IMR-90 (cell line): Measurements from ENCODE around the gene PDE4B. TPM values are rescaled to one million over a fixed set of nuclear protein-coding genes. Genes with fewer than 3 reads are reported as not detected.
A peak's percentile ranks its signal among the peaks of the same experiment; 100 is the strongest.

Experiments used
- ATAC-seq: fragments of 200-7000 bp; cut with Tn5 transposase; 2 replicates; pipeline ENCODE4 v1.9.1; 2020; ENCODE audit warnings: low read depth, mild to moderate bottlenecking, moderate library complexity
- BruUV-seq: library from RNA; stranded (reverse); fragments of 400-500 nt; replicated peaks from 2 replicates; lab custom pipeline; 2021; lab: Mats Ljungman, UMichigan
- CTCF ChIA-PET: fragments of 300-600 bp; formaldehyde crosslinking; extraction: SDS; loops from one replicate; lab custom pipeline; 2021; ENCODE audit warnings: antibody characterized with exemption; lab: Yijun Ruan, JAX
- POLR2A ChIA-PET: fragments of 300-600 bp; sonication (Branson Sonifier 250); formaldehyde crosslinking; loops from one replicate; lab custom pipeline; 2022; ENCODE audit warnings: antibody characterized with exemption; ENCODE audit not compliant: unreplicated experiment; lab: Charles Lee
- DNase-seq: peaks from one replicate; pipeline ENCODE4 v3.0.0; 2013
- H2AFZ ChIP-seq: replicated peaks from 2 replicates; pipeline ENCODE3; 2013; ENCODE audit warnings: low read length, mild to moderate bottlenecking; ENCODE audit not compliant: poor library complexity
- H2AK5ac ChIP-seq: 2 replicates; pipeline ENCODE4 v1.6.1; 2013; ENCODE audit warnings: low read depth, low read length, inconsistent platforms
- H2AK9ac ChIP-seq: replicated peaks from 2 replicates; pipeline ENCODE3; 2013; ENCODE audit warnings: mild to moderate bottlenecking, low read depth, low read length, moderate library complexity; ENCODE audit not compliant: poor library complexity
- H2BK120ac ChIP-seq: 2 replicates; pipeline ENCODE4 v1.6.1; 2013; ENCODE audit warnings: low read depth, low read length, inconsistent platforms
- H2BK15ac ChIP-seq: 3 replicates; pipeline ENCODE4 v1.6.1; 2013; ENCODE audit warnings: low read depth, low read length, inconsistent platforms
- H2BK20ac ChIP-seq: 2 replicates; pipeline ENCODE4 v1.6.1; 2013; ENCODE audit warnings: low read depth, mild to moderate bottlenecking, inconsistent platforms, low read length, moderate library complexity
- H2BK5ac ChIP-seq: 2 replicates; pipeline ENCODE4 v1.6.1; 2013; ENCODE audit warnings: mild to moderate bottlenecking, low read depth, low read length, inconsistent platforms; ENCODE audit not compliant: poor library complexity, severe bottlenecking
- H3K14ac ChIP-seq: replicated peaks from 2 replicates; pipeline ENCODE4 v1.6.1; 2013; ENCODE audit warnings: low read depth, low read length, inconsistent platforms
- H3K18ac ChIP-seq: 2 replicates; pipeline ENCODE4 v1.6.1; 2013; ENCODE audit warnings: low read depth, low read length, control low read depth
- H3K23ac ChIP-seq: 2 replicates; pipeline ENCODE4 v1.6.1; 2013; ENCODE audit warnings: low read depth, low read length, inconsistent platforms
- H3K27ac ChIP-seq: 2 replicates; pipeline ENCODE4 v1.5.1; 2013; ENCODE audit warnings: mild to moderate bottlenecking, control low read depth, low read length; ENCODE audit not compliant: insufficient read depth
- H3K27me3 ChIP-seq: 2 replicates; pipeline ENCODE4 v1.6.1; 2013; ENCODE audit warnings: low read length; ENCODE audit not compliant: control insufficient read depth, insufficient read depth
- H3K36me3 ChIP-seq: 2 replicates; pipeline ENCODE4 v1.6.1; 2013; ENCODE audit warnings: low read length, mixed read lengths; ENCODE audit not compliant: control insufficient read depth, insufficient read depth
- H3K4ac ChIP-seq: 2 replicates; pipeline ENCODE4 v1.6.1; 2013; ENCODE audit warnings: low read depth, low read length, inconsistent platforms
- H3K4me1 ChIP-seq: 2 replicates; pipeline ENCODE4 v1.6.1; 2013; ENCODE audit warnings: low read length, mixed read lengths; ENCODE audit not compliant: control insufficient read depth, insufficient read depth
- H3K4me2 ChIP-seq: 2 replicates; pipeline ENCODE4 v1.6.1; 2013; ENCODE audit warnings: low read depth, mild to moderate bottlenecking, control low read depth, low read length, moderate library complexity
- H3K4me3 ChIP-seq: 2 replicates; pipeline ENCODE4 v1.5.1; 2013; ENCODE audit warnings: low read depth, mild to moderate bottlenecking, control low read depth, low read length, moderate library complexity; ENCODE audit not compliant: insufficient read depth
- H3K56ac ChIP-seq: 2 replicates; pipeline ENCODE4 v1.6.1; 2013; ENCODE audit warnings: low read length, inconsistent platforms; ENCODE audit not compliant: insufficient read depth; ENCODE audit errors: extremely low read depth
- H3K79me1 ChIP-seq, 2 experiments: 2 replicates each; pipeline ENCODE4 v1.6.1; 2013; ENCODE audit warnings: low read length in 2 of 2, inconsistent platforms in 1 of 2, low read depth in 1 of 2
- H3K9ac ChIP-seq: 2 replicates; pipeline ENCODE4 v1.6.1; 2013; ENCODE audit warnings: low read depth, low read length, control low read depth
- H3K9me1 ChIP-seq: 2 replicates; pipeline ENCODE4 v1.6.1; 2013; ENCODE audit warnings: low read length, inconsistent platforms; ENCODE audit not compliant: insufficient read depth
- H3K9me3 ChIP-seq: 2 replicates; pipeline ENCODE4 v1.6.1; 2013; ENCODE audit warnings: low read length; ENCODE audit not compliant: control insufficient read depth, insufficient read depth
- H4K20me1 ChIP-seq: 2 replicates; pipeline ENCODE4 v1.6.1; 2013; ENCODE audit warnings: low read length, inconsistent platforms; ENCODE audit not compliant: insufficient read depth
- H4K5ac ChIP-seq: 2 replicates; pipeline ENCODE4 v1.6.1; 2013; ENCODE audit warnings: mild to moderate bottlenecking, low read depth, low read length, control low read depth
- H4K8ac ChIP-seq, 2 experiments: 2 replicates each; pipeline ENCODE4 v1.6.1; 2013; ENCODE audit warnings: low read depth in 2 of 2, low read length in 2 of 2, control low read depth in 1 of 2, inconsistent platforms in 1 of 2
- H4K91ac ChIP-seq: 2 replicates; pipeline ENCODE4 v1.6.1; 2013; ENCODE audit warnings: low read depth, low read length, inconsistent platforms; ENCODE audit not compliant: insufficient read depth
- BHLHE40 ChIP-seq: fragments of 150-350 bp; IDR thresholded peaks from 2 replicates; pipeline ENCODE4 v1.6.1; 2016; ENCODE audit warnings: mild to moderate bottlenecking, low read depth, low read length
- CEBPB ChIP-seq: IDR thresholded peaks from 2 replicates; pipeline ENCODE4 v1.6.1; 2012; ENCODE audit warnings: low read depth, low read length, improper control_type of control experiment
- CTCF ChIP-seq: conservative IDR thresholded peaks from 2 replicates; pipeline ENCODE4 v1.5.1; 2012; ENCODE audit warnings: mild to moderate bottlenecking, low read depth, low read length, improper control_type of control experiment
- FOS ChIP-seq: fragments of 150-350 bp; IDR thresholded peaks from 2 replicates; pipeline ENCODE4 v1.6.1; 2016; ENCODE audit warnings: low read depth, low read length
- MAFK ChIP-seq: IDR thresholded peaks from 2 replicates; pipeline ENCODE4 v1.6.1; 2012; ENCODE audit warnings: low read depth, low read length, improper control_type of control experiment
- MAZ ChIP-seq: IDR thresholded peaks from 2 replicates; pipeline ENCODE4 v1.6.1; 2012; ENCODE audit warnings: low read depth, mild to moderate bottlenecking, low read length, improper control_type of control experiment, moderate library complexity, borderline replicate concordance
- MXI1 ChIP-seq: IDR thresholded peaks from 2 replicates; pipeline ENCODE4 v1.6.1; 2012; ENCODE audit warnings: low read depth, mild to moderate bottlenecking, low read length, moderate library complexity, borderline replicate concordance
- NFE2L2 ChIP-seq: fragments of 150-350 bp; IDR thresholded peaks from 2 replicates; pipeline ENCODE4 v1.6.1; 2016; ENCODE audit warnings: low read depth, mild to moderate bottlenecking, low read length
- POLR2A ChIP-seq: IDR thresholded peaks from 2 replicates; pipeline ENCODE4 v1.6.1; 2012; ENCODE audit warnings: mild to moderate bottlenecking, low read depth, low read length
- RCOR1 ChIP-seq: IDR thresholded peaks from 2 replicates; pipeline ENCODE4 v1.6.1; 2012; ENCODE audit warnings: mild to moderate bottlenecking, low read length, improper control_type of control experiment; ENCODE audit not compliant: insufficient replicate concordance
- USF2 ChIP-seq: fragments of 150-350 bp; IDR thresholded peaks from 2 replicates; pipeline ENCODE4 v1.6.1; 2017; ENCODE audit warnings: mild to moderate bottlenecking, antibody characterized with exemption, low read length, low read depth
- WGBS, 2 experiments: methylation state at CpG; one replicate each; pipeline versions ENCODE4 v1.1.5 to v1.1.7; 2013; ENCODE audit warnings: missing lambda C conversion rate in 2 of 2; ENCODE audit not compliant: insufficient read length in 1 of 2; ENCODE audit errors: extremely low coverage in 2 of 2; 5-methylcytosine and 5-hydroxymethylcytosine counted together
- dilution Hi-C: fragments of 300-500 bp; cut with HindIII; formaldehyde crosslinking; loops from one replicate; pipeline ENCODE4 v1.14.3; 2018; ENCODE audit warnings: low sequenced_read_pairs; ENCODE audit not compliant: unreplicated experiment
- in situ Hi-C: fragments of 300-500 bp; cut with MboI; formaldehyde crosslinking; loops from 3 replicates; pipeline ENCODE4 v1.14.3; 2019; ENCODE audit warnings: low sequenced_read_pairs, inconsistent platforms, mixed read lengths
- intact Hi-C: fragments of 100-400 bp; cut with micrococcal nuclease; formaldehyde crosslinking; loops from 2 replicates; pipeline ENCODE4 v1.10.0; 2022
- polyA plus RNA-seq, 3 experiments: library from polyadenylated mRNA; depleted of rRNA; stranded (reverse); fragments of >200 nt; gene quantifications; 2 replicates each; pipeline ENCODE4 v1.2.3, GENCODE V29; 2012; ENCODE audit warnings: low replicate concordance in 1 of 3
- total RNA-seq: library from RNA; depleted of rRNA; stranded (reverse); fragments of >200 nt; gene quantifications from 2 replicates; pipeline ENCODE4 v1.2.3, GENCODE V29; 2012
- TF ChIP-seq, protein P1 (sequence below): fragments of 150-350 bp; IDR thresholded peaks from 2 replicates; pipeline ENCODE4 v1.6.1; 2016; ENCODE audit warnings: low read depth, mild to moderate bottlenecking, low read length, moderate library complexity, borderline replicate concordance

PDE4B gene
- total and polyA plus RNA-seq, 2 of the 4 experiments (the other 2 are of a cell fraction): 5.8 to 21.3 TPM

DNA sequence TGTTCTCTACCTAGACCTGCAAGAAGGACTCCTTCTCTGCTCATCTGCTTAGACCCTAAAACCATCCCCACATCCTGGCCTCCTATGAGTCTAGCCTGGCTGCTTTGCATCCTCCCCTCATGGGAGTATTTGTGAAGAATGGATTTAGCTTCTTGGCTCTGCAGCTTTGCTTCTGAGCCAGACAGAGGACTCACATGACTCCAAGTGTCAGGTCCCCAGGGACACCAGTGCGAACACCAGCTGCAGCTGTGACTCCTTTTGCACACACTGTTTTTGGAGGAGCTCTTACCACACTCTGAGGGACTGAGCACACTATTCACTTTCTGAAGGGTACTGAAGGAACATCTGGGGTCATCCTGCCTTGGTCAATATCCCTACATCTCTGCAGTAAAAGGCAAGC lies 609.5 kb downstream of the PDE4B start:
- no peak for DNase-seq
- no TSS peak for BruUV-seq
- H2AFZ ChIP-seq: no peak overlapping the region
- H2BK120ac ChIP-seq: no peak overlapping the region
- no peaks in the 10 kb centered on the region for H3K9me3 ChIP-seq
- H3K4me1 ChIP-seq: peaks cover 8% of the 10 kb centered on the region
- no peak overlapping the region for H4K91ac ChIP-seq
- peak overlapping the region; percentile 25 for H3K4ac ChIP-seq
- WGBS, 2 experiments: 57% methylated on average over 1 of the region's 1 CpG; no CpG with 5 or more reads in 1 of the 2 experiments
- H2BK15ac ChIP-seq: 0 out of 3 replicates have a peak overlapping the region, but pooled peaks have one; percentile 3
- ChIA-PET CTCF (no interaction called here), POLR2A (no interaction called here)
- H2BK20ac ChIP-seq: peak overlapping the region; percentile 1; the same call in 1 of the 2 replicates
- H2AK9ac ChIP-seq: no peak overlapping the region
- H3K4me2 ChIP-seq: no peak overlapping the region
- dilution Hi-C loops: no loop called here
- H3K79me1 ChIP-seq: no peaks in the 10 kb centered on the region
- TF ChIP-seq MAZ (no peak), USF2 (no peak), CTCF (no peak), NFE2L2 (no peak), MAFK (no peak), RCOR1 (no peak), BHLHE40 (no peak), POLR2A (no peak), CEBPB (no peak), MXI1 (no peak), FOS (no peak)
- TF ChIP-seq, protein P1, sequence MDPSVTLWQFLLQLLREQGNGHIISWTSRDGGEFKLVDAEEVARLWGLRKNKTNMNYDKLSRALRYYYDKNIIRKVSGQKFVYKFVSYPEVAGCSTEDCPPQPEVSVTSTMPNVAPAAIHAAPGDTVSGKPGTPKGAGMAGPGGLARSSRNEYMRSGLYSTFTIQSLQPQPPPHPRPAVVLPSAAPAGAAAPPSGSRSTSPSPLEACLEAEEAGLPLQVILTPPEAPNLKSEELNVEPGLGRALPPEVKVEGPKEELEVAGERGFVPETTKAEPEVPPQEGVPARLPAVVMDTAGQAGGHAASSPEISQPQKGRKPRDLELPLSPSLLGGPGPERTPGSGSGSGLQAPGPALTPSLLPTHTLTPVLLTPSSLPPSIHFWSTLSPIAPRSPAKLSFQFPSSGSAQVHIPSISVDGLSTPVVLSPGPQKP: no peak
- no peak overlapping the region for H3K18ac ChIP-seq
- H3K14ac ChIP-seq: 0 out of 2 replicates have a peak overlapping the region, but pooled peaks have one; percentile 26
- ATAC-seq: no peak
- peak overlapping the region; percentile 39; the same call in 1 of the 2 replicates for H2AK5ac ChIP-seq
- H3K4me3 ChIP-seq: no peak overlapping the region
- no peaks in the 10 kb centered on the region for H4K20me1 ChIP-seq
- H3K27me3 ChIP-seq: no peaks in the 10 kb centered on the region
- intact Hi-C loops: no loop called here
- H4K8ac ChIP-seq: no peak overlapping the region
- in situ Hi-C loops: no loop called here
- H3K23ac ChIP-seq: peak overlapping the region; percentile 16; the same call in 1 of the 2 replicates
- H3K56ac ChIP-seq: no peak overlapping the region
- no peaks in the 10 kb centered on the region for H3K36me3 ChIP-seq
- H3K9ac ChIP-seq: no peak overlapping the region
- no peak overlapping the region for H4K5ac ChIP-seq
- H3K27ac ChIP-seq: no peak overlapping the region
- H2BK5ac ChIP-seq: no peak overlapping the region
- H3K9me1 ChIP-seq: peaks cover 14% of the 10 kb centered on the region; the same call in 1 of the 2 replicates
